KOPT-K1 (cell line): Measurements from ENCODE around the gene CIAPIN1.

ENCODE experiments used
- H3K27ac ChIP-seq: fragments of 200-600 bp; sonication (generic); 2 replicates; pipeline ENCODE4 v1.5.1; 2016; ENCODE audit warnings: antibody characterized with exemption, mild to moderate bottlenecking, low read depth, low read length; ENCODE audit not compliant: poor library complexity, severe bottlenecking
- H3K36me3 ChIP-seq: fragments of 200-600 bp; sonication (generic); 2 replicates; pipeline ENCODE4 v1.5.1; 2017; ENCODE audit warnings: antibody characterized with exemption, mild to moderate bottlenecking, low read length, moderate library complexity; ENCODE audit not compliant: insufficient read depth
- H3K9me3 ChIP-seq: fragments of 200-600 bp; sonication (generic); 2 replicates; pipeline ENCODE4 v1.5.1; 2017; ENCODE audit warnings: antibody characterized with exemption, low read length, mild to moderate bottlenecking; ENCODE audit not compliant: insufficient read depth, poor library complexity, severe bottlenecking

Gene CIAPIN1

DNA sequence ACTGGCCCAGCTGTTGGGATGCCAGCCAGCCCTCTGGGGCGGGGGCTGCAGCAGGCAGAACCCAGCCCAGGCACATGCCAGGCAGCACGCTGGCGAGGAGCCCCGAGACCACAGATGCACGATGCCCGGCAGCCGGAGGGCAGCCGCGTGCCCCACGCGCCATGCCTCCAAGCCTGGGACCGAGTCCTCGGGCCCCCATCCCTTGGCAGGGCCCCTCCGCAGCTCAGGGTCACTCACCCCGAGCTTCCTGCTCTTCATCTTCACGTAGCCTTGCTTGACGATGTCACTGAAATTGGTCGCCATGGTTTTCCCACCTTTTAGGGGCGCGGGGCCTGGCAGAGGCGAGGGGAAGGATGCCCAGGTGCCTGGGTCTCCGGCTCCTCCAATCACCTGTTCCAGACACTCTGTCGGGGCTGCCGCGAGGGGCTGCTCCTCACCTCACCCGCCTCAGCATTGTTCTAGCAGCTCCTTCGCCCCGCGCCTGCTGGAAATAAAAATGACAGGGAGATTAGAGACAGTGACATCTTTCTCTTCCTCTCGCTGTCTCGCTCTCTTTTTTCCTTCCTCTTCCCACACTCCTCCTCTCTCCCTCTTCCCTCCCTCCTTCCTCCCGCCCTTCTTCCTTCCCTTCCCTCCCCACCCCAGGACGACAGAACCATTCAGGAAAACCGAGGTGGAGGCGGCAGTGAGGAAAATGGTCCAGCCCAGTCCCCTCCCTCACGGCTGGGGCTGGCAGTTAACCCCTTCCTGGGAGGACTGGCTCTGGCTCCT lies 32.2 kb upstream of the CIAPIN1 start:
- Histone ChIP-seq H3K27ac (no peak overlapping the region), H3K36me3 (no peaks in the 10 kb centered on the region), H3K9me3 (no peaks in the 10 kb centered on the region)

- H3K27ac ChIP-seq, result no peak overlapping the region
- no peaks in the 10 kb centered on the region for H3K9me3 ChIP-seq
- H3K36me3 ChIP-seq, result peaks cover 5% of the 10 kb centered on the region; the same call in 1 of the 2 replicates
Measured at GRCh38 chr16:57478396-57479204, 31.4 kb upstream of the CIAPIN1 start.

GRCh38 chr16:57477531-57478202 lies 30.5 kb upstream of the CIAPIN1 start:
- Histone ChIP-seq H3K27ac (no peak overlapping the region), H3K36me3 (peaks cover 14% of the 10 kb centered on the region; the same call in 1 of the 2 replicates), H3K9me3 (no peaks in the 10 kb centered on the region)

DNA sequence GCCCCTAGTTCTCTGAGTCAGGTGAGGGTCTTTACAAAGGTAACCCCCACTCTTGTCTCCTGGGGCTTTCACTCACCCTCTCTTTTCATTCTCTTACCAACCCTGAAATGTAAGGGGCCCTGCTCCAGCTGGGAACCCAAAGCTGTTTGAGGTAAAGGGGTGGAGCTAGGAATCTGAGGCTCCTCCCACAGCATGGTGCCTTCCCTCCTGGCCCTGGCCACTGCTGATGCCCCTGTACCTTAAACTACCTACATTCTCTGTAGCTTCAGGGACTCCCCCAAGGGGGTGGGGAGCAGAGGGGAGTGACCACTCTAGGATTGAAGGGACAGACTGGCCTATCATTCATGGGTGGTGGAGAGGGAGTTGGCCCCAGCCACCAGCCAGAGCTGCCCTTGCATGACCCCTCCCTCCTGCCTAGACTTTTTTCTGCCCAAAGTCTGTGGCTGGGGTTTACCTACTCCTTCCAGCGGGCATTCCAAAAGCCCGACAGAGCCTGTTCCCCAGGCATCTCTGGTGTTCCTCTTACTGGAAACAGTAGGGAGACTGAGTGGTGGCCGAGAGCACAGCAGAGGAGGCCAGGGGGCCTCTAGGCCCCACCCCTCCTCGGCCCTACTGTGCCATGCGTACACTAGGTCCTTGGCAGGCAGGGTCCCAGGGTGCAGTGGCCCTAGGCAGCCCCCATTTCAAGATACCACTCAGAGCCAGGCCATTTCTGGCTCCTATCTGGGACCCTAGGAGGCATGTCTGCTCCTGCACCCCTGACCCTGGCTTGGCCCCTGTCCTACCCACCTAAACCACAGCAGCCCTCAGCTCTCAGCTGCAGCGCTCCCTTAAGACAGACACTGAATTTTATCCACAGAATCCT lies 29.6 kb upstream of the CIAPIN1 start:
- H3K9me3 ChIP-seq, result no peaks in the 10 kb centered on the region
- H3K36me3 ChIP-seq, result peaks cover 23% of the 10 kb centered on the region
- peak overlapping the region; percentile 48 for H3K27ac ChIP-seq

DNA sequence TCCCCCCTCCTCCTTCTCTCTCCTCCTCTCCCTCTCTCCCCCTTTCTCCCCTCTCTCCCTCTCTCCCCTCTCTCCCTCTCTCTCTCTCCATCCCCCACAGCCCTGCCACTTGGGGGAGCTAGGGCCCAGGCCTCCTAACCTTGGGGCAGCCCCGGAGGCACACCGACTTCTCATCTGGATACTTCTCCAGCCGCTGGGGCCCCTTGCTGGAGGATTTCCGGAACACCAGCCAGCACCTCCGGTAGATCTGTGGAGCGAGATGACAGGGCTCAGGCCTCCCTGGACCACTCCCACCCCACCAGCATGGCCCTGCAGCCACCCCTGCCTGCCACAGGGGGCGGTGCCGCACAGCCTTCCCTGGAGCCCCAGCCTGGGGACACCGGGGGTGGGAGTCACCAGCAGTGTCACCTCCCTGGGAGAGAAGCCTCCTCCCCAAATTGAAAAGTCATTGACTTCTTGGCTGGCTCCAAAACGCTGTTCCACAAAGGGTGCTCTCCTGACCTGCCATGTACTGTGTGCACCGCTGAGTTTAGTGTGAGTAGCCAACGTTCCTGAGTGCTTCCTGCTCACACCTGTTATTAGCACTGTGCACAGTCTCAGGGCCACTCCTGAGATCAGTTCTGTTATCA lies 28.6 kb upstream of the CIAPIN1 start:
- no peaks in the 10 kb centered on the region for H3K9me3 ChIP-seq
- H3K36me3 ChIP-seq, result peaks cover 33% of the 10 kb centered on the region
- peak overlapping the region; percentile 48 for H3K27ac ChIP-seq

GRCh38 chr16:57474671-57475661 lies 27.8 kb upstream of the CIAPIN1 start:
- Histone ChIP-seq H3K36me3 (peaks cover 41% of the 10 kb centered on the region), H3K9me3 (no peaks in the 10 kb centered on the region), H3K27ac (peak overlapping the region; percentile 48)

GRCh38 chr16:57473906-57474305 lies 26.7 kb upstream of the CIAPIN1 start:
- no peak overlapping the region for H3K27ac ChIP-seq
- H3K36me3 ChIP-seq, result peaks cover 52% of the 10 kb centered on the region
- H3K9me3 ChIP-seq, result no peaks in the 10 kb centered on the region

GRCh38 chr16:57473176-57473840 lies 26.1 kb upstream of the CIAPIN1 start:
- peaks cover 58% of the 10 kb centered on the region for H3K36me3 ChIP-seq
- no peaks in the 10 kb centered on the region for H3K9me3 ChIP-seq

DNA sequence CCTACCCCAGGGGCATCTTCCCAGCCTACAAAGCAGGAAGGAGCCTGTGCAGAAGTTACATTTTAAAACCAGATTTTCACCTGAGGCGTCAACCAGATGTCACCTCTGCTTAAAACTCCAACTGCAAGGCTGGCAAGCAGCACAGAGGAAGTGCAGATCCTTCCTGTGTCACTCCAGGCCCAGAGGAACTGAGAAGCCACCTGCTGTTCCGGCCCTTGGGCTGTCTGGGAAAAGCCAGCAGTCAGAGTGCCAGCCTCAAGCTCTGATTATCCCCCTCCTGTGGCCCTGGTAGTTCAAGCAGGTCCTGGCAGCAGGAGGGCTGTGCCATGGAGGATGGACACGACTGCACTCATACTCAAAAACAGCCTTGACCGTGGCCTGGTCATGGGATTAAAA lies 25.5 kb upstream of the CIAPIN1 start:
- peaks cover 64% of the 10 kb centered on the region for H3K36me3 ChIP-seq
- H3K9me3 ChIP-seq, result no peaks in the 10 kb centered on the region
- no peak overlapping the region for H3K27ac ChIP-seq

More at GRCh38 chr16:57473176-57473840, 26.1 kb upstream of the CIAPIN1 start:
- no peak overlapping the region for H3K27ac ChIP-seq

DNA sequence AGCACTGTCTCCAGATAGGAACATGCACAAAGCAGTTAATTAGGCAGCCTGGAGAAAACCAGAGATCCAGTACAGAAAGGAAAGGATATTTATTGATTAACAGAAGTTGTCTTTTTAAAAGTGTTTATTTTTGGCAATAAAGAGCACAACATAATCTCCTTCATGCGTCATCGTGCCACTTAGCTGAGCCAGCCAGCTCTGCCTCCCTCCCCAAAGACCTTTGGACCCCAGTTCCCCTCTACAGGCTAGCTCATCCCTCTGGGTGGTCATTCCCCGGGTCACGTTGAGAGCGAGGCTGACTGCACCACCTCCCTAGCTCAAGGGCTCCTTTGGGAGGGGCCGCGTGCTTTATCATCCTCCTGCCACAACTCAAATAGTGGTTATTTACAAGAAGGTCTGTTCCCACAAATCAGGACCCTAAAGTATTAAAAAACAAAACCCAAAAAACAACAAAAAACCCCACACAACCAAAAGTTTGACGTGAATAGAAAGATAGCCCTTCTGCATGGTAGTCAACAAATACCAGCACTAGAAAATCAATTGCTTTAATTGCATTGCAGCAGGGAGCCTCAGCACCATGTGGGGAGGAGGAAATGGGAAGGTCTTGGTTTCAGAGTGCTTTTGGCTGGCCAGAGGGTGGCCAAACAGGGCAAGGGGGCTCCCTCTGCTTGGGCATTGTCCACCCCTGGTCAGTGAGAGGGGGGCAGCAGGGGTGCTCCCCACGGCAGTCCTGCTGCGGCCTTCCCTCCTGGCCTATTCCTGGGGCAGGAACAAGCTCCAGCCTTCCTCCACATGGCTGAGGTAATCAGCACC lies 24.9 kb upstream of the CIAPIN1 start:
- no peak overlapping the region for H3K27ac ChIP-seq
- H3K36me3 ChIP-seq, result peaks cover 70% of the 10 kb centered on the region
- no peaks in the 10 kb centered on the region for H3K9me3 ChIP-seq

DNA sequence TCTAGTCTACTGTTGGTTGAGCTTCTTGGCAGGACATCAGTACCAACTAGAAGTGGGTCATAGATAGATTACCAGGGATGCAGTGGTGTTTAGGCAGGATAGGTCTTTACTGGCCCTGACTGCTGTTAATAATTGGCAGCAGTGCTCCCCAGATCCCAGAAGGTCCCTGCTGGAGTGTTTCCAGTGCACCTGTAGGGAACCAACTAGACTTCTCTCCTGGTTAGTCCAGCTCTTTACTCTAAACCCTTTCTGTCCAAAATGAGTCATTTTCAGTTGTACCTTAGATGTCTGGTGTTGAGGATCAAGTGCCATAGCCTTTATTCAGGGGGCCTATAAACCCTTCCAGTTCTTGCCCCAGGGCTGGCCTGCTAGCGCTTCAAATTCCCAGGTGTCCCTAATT lies 24.0 kb upstream of the CIAPIN1 start:
- Histone ChIP-seq H3K27ac (no peak overlapping the region), H3K36me3 (peaks cover 79% of the 10 kb centered on the region), H3K9me3 (no peaks in the 10 kb centered on the region)

GRCh38 chr16:57470711-57471110 lies 23.5 kb upstream of the CIAPIN1 start:
- Histone ChIP-seq H3K27ac (no peak overlapping the region), H3K9me3 (no peaks in the 10 kb centered on the region), H3K36me3 (peaks cover 84% of the 10 kb centered on the region)
